ENCODE measurements around the gene MOGAT1. TPM values are rescaled to one million over a fixed set of nuclear protein-coding genes. Genes with fewer than 3 reads are reported as not detected.

MOGAT1 gene
- polyA plus RNA-seq, 2 of the 4 experiments (the other 2 are of a cell fraction): not detected

DNA sequence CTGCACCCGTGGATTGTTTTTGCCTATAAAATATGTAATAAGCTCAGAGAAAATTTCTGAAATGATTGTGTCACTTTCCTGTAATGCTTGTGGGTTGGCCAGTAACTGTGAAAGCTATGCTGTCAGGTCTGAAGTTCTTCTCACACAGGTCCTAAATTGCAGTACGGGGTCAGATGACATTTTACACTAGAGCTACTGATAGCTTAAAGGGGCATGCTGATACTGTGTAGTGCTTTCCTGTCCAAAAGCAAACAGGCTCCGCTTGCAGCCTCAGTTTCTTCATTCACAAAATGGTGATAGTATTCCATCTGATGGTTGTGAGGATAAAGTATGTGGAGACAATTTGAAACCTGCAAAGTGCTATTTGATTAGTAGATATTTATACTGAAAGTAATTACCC is 8.0 kb upstream of the MOGAT1 start:
- ChIA-PET POLR2A (no interaction called here), CTCF (interaction anchor here (1.2 kb wide), 2 partner anchors 8 to 27 kb away, joined by 3 to 4 read pairs; partner anchors contain the start of gene MOGAT1)
- no peak for TF ChIP-seq SREBF2 (IDR thresholded peaks at IDR 0.05)
- TF ChIP-seq, protein P1, sequence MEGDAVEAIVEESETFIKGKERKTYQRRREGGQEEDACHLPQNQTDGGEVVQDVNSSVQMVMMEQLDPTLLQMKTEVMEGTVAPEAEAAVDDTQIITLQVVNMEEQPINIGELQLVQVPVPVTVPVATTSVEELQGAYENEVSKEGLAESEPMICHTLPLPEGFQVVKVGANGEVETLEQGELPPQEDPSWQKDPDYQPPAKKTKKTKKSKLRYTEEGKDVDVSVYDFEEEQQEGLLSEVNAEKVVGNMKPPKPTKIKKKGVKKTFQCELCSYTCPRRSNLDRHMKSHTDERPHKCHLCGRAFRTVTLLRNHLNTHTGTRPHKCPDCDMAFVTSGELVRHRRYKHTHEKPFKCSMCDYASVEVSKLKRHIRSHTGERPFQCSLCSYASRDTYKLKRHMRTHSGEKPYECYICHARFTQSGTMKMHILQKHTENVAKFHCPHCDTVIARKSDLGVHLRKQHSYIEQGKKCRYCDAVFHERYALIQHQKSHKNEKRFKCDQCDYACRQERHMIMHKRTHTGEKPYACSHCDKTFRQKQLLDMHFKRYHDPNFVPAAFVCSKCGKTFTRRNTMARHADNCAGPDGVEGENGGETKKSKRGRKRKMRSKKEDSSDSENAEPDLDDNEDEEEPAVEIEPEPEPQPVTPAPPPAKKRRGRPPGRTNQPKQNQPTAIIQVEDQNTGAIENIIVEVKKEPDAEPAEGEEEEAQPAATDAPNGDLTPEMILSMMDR (IDR thresholded peaks at IDR 0.05): no peak
- no peak for TF ChIP-seq ZSCAN20 (CRISPR knock-in tag; IDR thresholded peaks at IDR 0.05)
- no peak for TF ChIP-seq GATA3 (IDR thresholded peaks at IDR 0.05; ENCODE audit: borderline replicate concordance)
- TF ChIP-seq BHLHE40 (IDR thresholded peaks at IDR 0.05; ENCODE audit: low read depth, low read length): no peak
- TF ChIP-seq FOSB (CRISPR knock-in tag; IDR thresholded peaks at IDR 0.05): no peak
- no peak for TF ChIP-seq POLR2A (IDR thresholded peaks at IDR 0.05; ENCODE audit: low read length)
- TF ChIP-seq MAZ (IDR thresholded peaks at IDR 0.05; ENCODE audit: borderline replicate concordance, low read depth, low read length): no peak
- no peak for TF ChIP-seq HDAC2 (IDR thresholded peaks at IDR 0.05)
- no peak for TF ChIP-seq MAFK (IDR thresholded peaks at IDR 0.05; ENCODE audit: partially characterized antibody)
- TF ChIP-seq TFCP2L1 (CRISPR knock-in tag; IDR thresholded peaks at IDR 0.05): no peak
- no peak for TF ChIP-seq ESRRA (IDR thresholded peaks at IDR 0.05; ENCODE audit: borderline replicate concordance, low read length)
- no peak for TF ChIP-seq POLR2AphosphoS2 (conservative IDR thresholded peaks at IDR 0.05; ENCODE audit: low read length)
- TF ChIP-seq FOXS1 (CRISPR knock-in tag; IDR thresholded peaks at IDR 0.05): no peak
- ATAC-seq (no peak), DNase-seq (ENCODE audit: low read depth in 1 of 2, low spot score in 1 of 2) (no peak), FAIRE-seq (no peak)
- H3K9me3 ChIP-seq: no peaks in the 10 kb centered on the region
- 83% methylated on average over 3 of the region's 3 CpGs for whole genome bisulfite sequencing (ENCODE audit: missing lambda C conversion rate)
- no peak overlapping the region for H3K4me3 ChIP-seq
- no peak overlapping the region for H3K27ac ChIP-seq
- H3K4me2 ChIP-seq: no peak overlapping the region
- no peaks in the 10 kb centered on the region for H3K4me1 ChIP-seq

DNA sequence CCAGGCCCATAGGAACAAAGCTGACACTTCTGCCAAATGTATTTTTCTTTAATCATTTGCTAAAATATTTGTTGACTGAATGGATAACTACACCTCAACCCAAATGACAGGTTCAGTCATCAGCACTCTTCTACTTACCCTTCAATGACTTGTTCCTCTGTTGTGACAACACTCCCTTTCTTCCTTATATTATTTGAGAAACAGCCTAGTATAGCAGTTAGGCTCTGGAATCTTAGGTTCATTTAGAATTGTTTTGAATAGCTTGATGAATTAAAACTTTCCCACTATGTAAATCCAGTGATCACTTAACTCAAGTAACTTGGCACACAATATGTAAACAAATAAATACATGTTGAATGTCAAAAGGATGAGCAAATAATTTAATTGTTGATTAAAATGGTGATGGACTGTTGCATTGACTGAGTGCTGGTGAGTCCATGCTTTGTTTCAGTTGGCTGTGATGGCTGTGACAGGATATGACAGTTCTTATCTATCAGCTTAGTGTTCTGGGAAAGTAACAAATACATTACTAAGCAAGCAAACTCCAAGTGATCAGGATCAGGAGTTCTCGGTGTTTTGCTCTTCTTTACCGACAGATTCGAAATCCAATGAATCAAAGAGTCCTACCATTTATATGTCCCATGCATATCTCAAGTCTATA is 2.8 kb upstream of the MOGAT1 start:
- whole genome bisulfite sequencing (ENCODE audit: missing lambda C conversion rate): 92% methylated on average over 3 of the region's 3 CpGs
- TF ChIP-seq SMC3 (IDR thresholded peaks at IDR 0.05) (no peak), CBX2 (IDR thresholded peaks at IDR 0.05; ENCODE audit: borderline replicate concordance, low read depth) (no peak), ZC3H11A (IDR thresholded peaks at IDR 0.05) (no peak), GATA3 (IDR thresholded peaks at IDR 0.05; ENCODE audit: borderline replicate concordance) (no peak)
- POLR2A ChIA-PET: no interaction called here
- Histone ChIP-seq H3K4me1 (peaks cover 4% of the 10 kb centered on the region; the same call in 1 of the 3 replicates), H3K9me3 (no peaks in the 10 kb centered on the region), H3K4me2 (no peak overlapping the region), H3K4me3 (no peak overlapping the region), H3K27ac (no peak overlapping the region)
- no peak for FAIRE-seq
- no peak for ATAC-seq
- CTCF ChIA-PET: interaction anchor here (1.1 to 1.8 kb wide), 3 partner anchors 11 to 161 kb away, joined by 3 to 5 read pairs (median 4); no protein-coding TSS in a partner anchor
- DNase-seq (ENCODE audit: low read depth in 1 of 2, low spot score in 1 of 2): no peak

DNA sequence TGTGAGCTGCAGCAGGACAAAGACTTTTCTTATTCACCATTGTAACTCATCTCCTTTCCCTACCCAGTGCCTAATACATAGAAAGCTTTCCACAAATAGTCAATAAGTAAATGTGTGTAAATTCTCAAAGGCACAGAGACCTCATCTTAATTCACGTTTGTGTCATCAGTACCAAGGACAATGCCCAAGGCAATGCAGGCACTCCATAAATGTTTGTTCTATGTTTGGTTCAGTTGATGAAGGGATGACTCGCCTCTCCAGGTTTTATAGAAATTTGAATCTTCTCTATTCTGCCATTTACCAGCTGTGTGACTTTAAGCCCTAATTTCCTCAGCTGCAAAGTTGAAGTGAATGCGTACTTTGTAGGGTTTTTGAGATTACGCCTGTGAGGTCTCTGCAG is 2.1 kb upstream of the MOGAT1 start:
- Histone ChIP-seq H3K27ac (no peak overlapping the region), H3K4me3 (no peak overlapping the region), H3K9me3 (no peaks in the 10 kb centered on the region), H3K4me2 (no peak overlapping the region), H3K4me1 (peaks cover 4% of the 10 kb centered on the region; the same call in 1 of the 3 replicates)
- TF ChIP-seq, protein P2, sequence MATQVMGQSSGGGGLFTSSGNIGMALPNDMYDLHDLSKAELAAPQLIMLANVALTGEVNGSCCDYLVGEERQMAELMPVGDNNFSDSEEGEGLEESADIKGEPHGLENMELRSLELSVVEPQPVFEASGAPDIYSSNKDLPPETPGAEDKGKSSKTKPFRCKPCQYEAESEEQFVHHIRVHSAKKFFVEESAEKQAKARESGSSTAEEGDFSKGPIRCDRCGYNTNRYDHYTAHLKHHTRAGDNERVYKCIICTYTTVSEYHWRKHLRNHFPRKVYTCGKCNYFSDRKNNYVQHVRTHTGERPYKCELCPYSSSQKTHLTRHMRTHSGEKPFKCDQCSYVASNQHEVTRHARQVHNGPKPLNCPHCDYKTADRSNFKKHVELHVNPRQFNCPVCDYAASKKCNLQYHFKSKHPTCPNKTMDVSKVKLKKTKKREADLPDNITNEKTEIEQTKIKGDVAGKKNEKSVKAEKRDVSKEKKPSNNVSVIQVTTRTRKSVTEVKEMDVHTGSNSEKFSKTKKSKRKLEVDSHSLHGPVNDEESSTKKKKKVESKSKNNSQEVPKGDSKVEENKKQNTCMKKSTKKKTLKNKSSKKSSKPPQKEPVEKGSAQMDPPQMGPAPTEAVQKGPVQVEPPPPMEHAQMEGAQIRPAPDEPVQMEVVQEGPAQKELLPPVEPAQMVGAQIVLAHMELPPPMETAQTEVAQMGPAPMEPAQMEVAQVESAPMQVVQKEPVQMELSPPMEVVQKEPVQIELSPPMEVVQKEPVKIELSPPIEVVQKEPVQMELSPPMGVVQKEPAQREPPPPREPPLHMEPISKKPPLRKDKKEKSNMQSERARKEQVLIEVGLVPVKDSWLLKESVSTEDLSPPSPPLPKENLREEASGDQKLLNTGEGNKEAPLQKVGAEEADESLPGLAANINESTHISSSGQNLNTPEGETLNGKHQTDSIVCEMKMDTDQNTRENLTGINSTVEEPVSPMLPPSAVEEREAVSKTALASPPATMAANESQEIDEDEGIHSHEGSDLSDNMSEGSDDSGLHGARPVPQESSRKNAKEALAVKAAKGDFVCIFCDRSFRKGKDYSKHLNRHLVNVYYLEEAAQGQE (IDR thresholded peaks at IDR 0.05): peak; percentile 33; the same call in 1 of the 2 replicates
- TF ChIP-seq SREBF2 (IDR thresholded peaks at IDR 0.05) (no peak), ZNF302 (CRISPR knock-in tag; IDR thresholded peaks at IDR 0.05) (no peak), KDM5A (IDR thresholded peaks at IDR 0.05) (no peak), TFCP2L1 (CRISPR knock-in tag; IDR thresholded peaks at IDR 0.05) (no peak), KDM1A (IDR thresholded peaks at IDR 0.05; ENCODE audit: low read depth) (no peak)
- TF ChIP-seq, protein P3, sequence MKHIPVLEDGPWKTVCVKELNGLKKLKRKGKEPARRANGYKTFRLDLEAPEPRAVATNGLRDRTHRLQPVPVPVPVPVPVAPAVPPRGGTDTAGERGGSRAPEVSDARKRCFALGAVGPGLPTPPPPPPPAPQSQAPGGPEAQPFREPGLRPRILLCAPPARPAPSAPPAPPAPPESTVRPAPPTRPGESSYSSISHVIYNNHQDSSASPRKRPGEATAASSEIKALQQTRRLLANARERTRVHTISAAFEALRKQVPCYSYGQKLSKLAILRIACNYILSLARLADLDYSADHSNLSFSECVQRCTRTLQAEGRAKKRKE (CRISPR knock-in tag; IDR thresholded peaks at IDR 0.05; ENCODE audit: low read depth): no peak
- ChIA-PET CTCF (interaction anchor here (1.1 to 1.8 kb wide), 2 partner anchors 11 to 160 kb away, joined by 3 to 4 read pairs; no protein-coding TSS in a partner anchor), POLR2A (no interaction called here)
- no peak for ATAC-seq
- no peak for FAIRE-seq
- WGBS (ENCODE audit: missing lambda C conversion rate): 67% methylated on average over 4 of the region's 4 CpGs
- no peak for DNase-seq (ENCODE audit: low read depth in 1 of 2, low spot score in 1 of 2)
